Thoracic aorta (tissue), 2 donors: ENCODE data around the gene VIPR2. TPM values are rescaled to one million over a fixed set of nuclear protein-coding genes. Genes with fewer than 3 reads are reported as not detected.

Experiments
- ATAC-seq: fragments of 150-250 bp; one replicate; pipeline ENCODE4 v1.8.0; 2017; ENCODE audit warnings: low read depth; ENCODE audit not compliant: insufficient number of reproducible peaks, low FRiP score
- DNase-seq: peaks from one replicate; pipeline ENCODE4 v3.0.0-alpha.2; 2020; ENCODE audit warnings: low spot score
- H3K27ac ChIP-seq, 2 donors: fragments of 200-600 bp; sonication (generic); 1 replicate in 1 of 2; 2 replicates in 1 of 2; pipeline ENCODE4 v1.5.1; 2016; ENCODE audit warnings: mild to moderate bottlenecking in 2 of 2, moderate library complexity in 2 of 2
- H3K27me3 ChIP-seq: fragments of 200-600 bp; sonication (generic); replicated peaks from 2 replicates; pipeline ENCODE4 v1.6.0; 2016; ENCODE audit warnings: mild to moderate bottlenecking; ENCODE audit not compliant: insufficient read depth
- H3K36me3 ChIP-seq: fragments of 200-600 bp; sonication (generic); one replicate; pipeline ENCODE4 v1.5.1; 2016
- H3K4me1 ChIP-seq, 2 donors: fragments of 200-600 bp; sonication (generic); 1 replicate in 1 of 2; 2 replicates in 1 of 2; pipeline versions ENCODE4 v1.5.1 to v1.6.0; 2016; ENCODE audit warnings: low read depth in 2 of 2, mild to moderate bottlenecking in 1 of 2; ENCODE audit not compliant: control insufficient read depth in 1 of 2
- H3K4me3 ChIP-seq: fragments of 200-600 bp; sonication (generic); 2 replicates; pipeline ENCODE4 v1.5.1; 2016; ENCODE audit warnings: mild to moderate bottlenecking
- H3K9me3 ChIP-seq: fragments of 200-600 bp; sonication (generic); 2 replicates; pipeline ENCODE4 v1.5.1; 2016
- total RNA-seq, 2 donors: library from RNA; depleted of rRNA; stranded (reverse); fragments of >200 nt; gene quantifications; one replicate each; pipeline versions ENCODE4 v1.1.0 to v1.2.3, GENCODE V29; 2016
- TF ChIP-seq, protein P1 (sequence below): fragments of 200-600 bp; sonication (generic); IDR thresholded peaks from one replicate; pipeline ENCODE4 v1.5.1; 2019; ENCODE audit warnings: antibody characterized with exemption

Gene VIPR2
- total RNA-seq, 2 donors from 2014 or later, result 18.3 to 29.5 TPM

DNA sequence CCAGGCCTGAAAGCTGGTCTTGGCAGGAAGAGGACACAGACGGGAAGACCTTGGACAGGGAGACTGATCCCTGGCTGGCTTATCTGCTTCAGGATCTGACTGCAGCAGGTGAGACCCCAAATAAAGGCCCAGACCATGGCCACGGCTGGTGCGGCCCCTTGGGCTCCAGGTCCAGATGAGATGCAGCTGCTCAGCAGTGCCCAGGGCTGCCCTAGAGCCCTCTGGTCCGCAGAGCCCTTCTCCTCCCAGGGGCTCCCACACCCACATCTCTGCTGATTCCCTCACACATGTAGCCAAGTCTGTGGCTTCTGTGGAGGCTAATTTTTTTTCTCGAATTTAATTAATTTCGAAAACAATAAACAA is 46.3 kb downstream of the VIPR2 start:
- H3K36me3 ChIP-seq, result no peaks in the 10 kb centered on the region
- H3K27ac ChIP-seq, result peak overlapping the region; percentile 99 to 100
- H3K4me3 ChIP-seq, result no peak overlapping the region
- no peak for DNase-seq
- H3K4me1 ChIP-seq, result peaks cover 44 to 77% of the 10 kb centered on the region in 2 donors
- H3K27me3 ChIP-seq, result no peaks in the 10 kb centered on the region
- ATAC-seq, result no peak
- TF ChIP-seq, protein P1, sequence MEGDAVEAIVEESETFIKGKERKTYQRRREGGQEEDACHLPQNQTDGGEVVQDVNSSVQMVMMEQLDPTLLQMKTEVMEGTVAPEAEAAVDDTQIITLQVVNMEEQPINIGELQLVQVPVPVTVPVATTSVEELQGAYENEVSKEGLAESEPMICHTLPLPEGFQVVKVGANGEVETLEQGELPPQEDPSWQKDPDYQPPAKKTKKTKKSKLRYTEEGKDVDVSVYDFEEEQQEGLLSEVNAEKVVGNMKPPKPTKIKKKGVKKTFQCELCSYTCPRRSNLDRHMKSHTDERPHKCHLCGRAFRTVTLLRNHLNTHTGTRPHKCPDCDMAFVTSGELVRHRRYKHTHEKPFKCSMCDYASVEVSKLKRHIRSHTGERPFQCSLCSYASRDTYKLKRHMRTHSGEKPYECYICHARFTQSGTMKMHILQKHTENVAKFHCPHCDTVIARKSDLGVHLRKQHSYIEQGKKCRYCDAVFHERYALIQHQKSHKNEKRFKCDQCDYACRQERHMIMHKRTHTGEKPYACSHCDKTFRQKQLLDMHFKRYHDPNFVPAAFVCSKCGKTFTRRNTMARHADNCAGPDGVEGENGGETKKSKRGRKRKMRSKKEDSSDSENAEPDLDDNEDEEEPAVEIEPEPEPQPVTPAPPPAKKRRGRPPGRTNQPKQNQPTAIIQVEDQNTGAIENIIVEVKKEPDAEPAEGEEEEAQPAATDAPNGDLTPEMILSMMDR, result no peak
- H3K9me3 ChIP-seq, result no peaks in the 10 kb centered on the region

GRCh38 chr7:159097661-159098423 is 46.8 kb downstream of the VIPR2 start:
- Histone ChIP-seq H3K36me3 (no peaks in the 10 kb centered on the region), H3K9me3 (no peaks in the 10 kb centered on the region), H3K4me3 (peak overlapping the region; percentile 47), H3K27me3 (no peaks in the 10 kb centered on the region), H3K4me1 (peaks cover 46 to 77% of the 10 kb centered on the region in 2 donors), H3K27ac (peak overlapping the region; percentile 99 to 100)
- ATAC-seq (peak; percentile 38), DNase-seq (no peak)
- TF ChIP-seq, protein P1, result no peak

DNA sequence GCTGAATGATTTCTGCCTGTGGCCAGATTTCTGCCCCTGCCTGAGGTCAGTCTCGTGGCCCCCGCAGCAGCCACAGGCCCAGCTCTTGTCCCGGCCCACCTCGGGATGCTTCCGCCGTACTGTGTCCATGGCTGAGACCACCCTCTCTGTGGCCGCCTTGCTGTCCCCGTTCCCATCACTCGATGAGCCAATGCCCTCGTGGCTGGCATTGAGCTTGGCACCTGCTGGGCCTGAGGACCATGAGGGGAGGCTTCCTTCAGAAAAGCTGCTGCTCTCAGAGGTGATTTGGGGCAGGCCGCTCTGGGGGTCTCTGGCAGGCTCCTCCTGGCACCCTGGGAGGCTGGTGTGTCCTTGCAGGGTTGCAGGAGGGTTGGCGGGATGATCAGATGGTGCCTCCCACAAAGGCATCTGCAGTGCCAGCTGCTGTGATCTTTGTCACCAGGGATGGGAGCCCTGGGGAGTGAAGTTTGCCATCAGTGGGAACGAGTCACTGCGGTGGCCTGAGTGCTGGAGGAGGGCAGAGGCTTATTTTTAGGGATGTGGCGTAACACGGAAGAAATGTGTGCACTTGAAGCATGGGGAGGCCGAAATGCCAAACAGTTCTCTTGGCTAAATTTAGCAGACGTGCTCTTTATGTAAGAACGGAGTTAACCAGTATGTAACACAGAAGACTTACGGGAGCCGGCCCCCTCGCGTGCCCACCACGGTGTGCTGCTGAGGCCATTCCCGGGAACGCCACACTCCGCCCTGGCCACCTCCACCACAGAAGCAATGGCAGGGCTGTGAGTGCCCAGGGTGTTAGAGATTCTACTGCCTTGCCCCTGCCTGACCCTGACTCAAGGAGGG is 47.7 kb downstream of the VIPR2 start:
- H3K27ac ChIP-seq, result peak overlapping the region; percentile 99 to 100

DNA sequence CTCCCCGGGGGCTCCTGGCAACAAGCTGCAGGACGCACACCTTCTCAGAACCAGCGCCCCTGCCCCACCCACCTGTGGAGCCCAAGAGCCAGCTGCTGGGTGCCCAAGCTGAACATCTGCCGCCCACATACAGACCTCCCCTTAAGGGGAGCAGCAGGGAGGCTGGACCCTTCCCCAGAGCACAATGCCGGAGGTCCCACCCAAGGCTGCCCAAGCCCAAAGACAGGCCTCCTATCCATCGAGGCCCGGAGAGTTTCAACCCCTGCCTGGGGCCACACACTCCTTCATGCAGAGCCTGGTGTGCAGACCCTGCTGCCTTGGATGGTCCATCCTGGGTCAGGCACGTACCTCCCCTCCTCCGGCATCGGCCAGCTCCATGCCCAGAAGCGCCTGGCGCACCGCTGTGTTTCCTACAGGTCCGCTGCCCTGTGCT is 48.7 kb downstream of the VIPR2 start:
- DNase-seq (no peak), ATAC-seq (no peak)
- peak overlapping the region; percentile 99 to 100 for H3K27ac ChIP-seq
- TF ChIP-seq, protein P1, result no peak
- no peaks in the 10 kb centered on the region for H3K36me3 ChIP-seq
- no peaks in the 10 kb centered on the region for H3K9me3 ChIP-seq
- peaks cover 56 to 91% of the 10 kb centered on the region in 2 donors for H3K4me1 ChIP-seq
- no peaks in the 10 kb centered on the region for H3K27me3 ChIP-seq
- no peak overlapping the region for H3K4me3 ChIP-seq

More for the DNA sequence above, 47.7 kb downstream of the VIPR2 start:
- DNase-seq (peak; percentile 50), ATAC-seq (peak; percentile 83)
- H3K4me1 ChIP-seq, result peaks cover 49 to 81% of the 10 kb centered on the region in 2 donors
- no peaks in the 10 kb centered on the region for H3K36me3 ChIP-seq
- TF ChIP-seq, protein P1, result no peak
- H3K27me3 ChIP-seq, result no peaks in the 10 kb centered on the region
- peak overlapping the region; percentile 47 for H3K4me3 ChIP-seq
- H3K9me3 ChIP-seq, result no peaks in the 10 kb centered on the region
